HG03135 (cell line): Measurements from ENCODE around the gene CHST11.

ENCODE experiments used
- ATAC-seq: cut with Tn5 transposase; IDR thresholded peaks from one replicate; pipeline ENCODE4 v1.9.1; 2021; ENCODE audit warnings: mild to moderate bottlenecking, moderate library complexity; ENCODE audit not compliant: unreplicated experiment

CHST11 gene

GRCh38 chr12:104456417-104456949, at the start of gene CHST11:
TSS of gene CHST11 (plus strand) at chr12:104456948.
- peak; percentile 70 for ATAC-seq

- ATAC-seq: no peak
These were observed 49.3 kb upstream of the CHST11 start for GRCh38 chr12:104407438-104407837.

- no peak for ATAC-seq
These were observed 48.8 kb upstream of the CHST11 start for GRCh38 chr12:104407922-104408321.

- ATAC-seq: no peak
These were observed 46.4 kb upstream of the CHST11 start for GRCh38 chr12:104410326-104410725.

GRCh38 chr12:104410786-104411185, 46.0 kb upstream of the CHST11 start:
- no peak for ATAC-seq

- no peak for ATAC-seq
These were observed 44.7 kb upstream of the CHST11 start for GRCh38 chr12:104411826-104412641.

GRCh38 chr12:104412681-104413080, 44.1 kb upstream of the CHST11 start:
- ATAC-seq: no peak

GRCh38 chr12:104413330-104413729, 43.4 kb upstream of the CHST11 start:
- ATAC-seq: no peak

GRCh38 chr12:104414581-104415341, 42.0 kb upstream of the CHST11 start:
- ATAC-seq: no peak

- no peak for ATAC-seq
These were observed 41.3 kb upstream of the CHST11 start for GRCh38 chr12:104415342-104415980.

GRCh38 chr12:104416136-104416535, 40.6 kb upstream of the CHST11 start:
- no peak for ATAC-seq

- ATAC-seq: no peak
These were observed 40.2 kb upstream of the CHST11 start for GRCh38 chr12:104416585-104416984.

- no peak for ATAC-seq
These were observed 37.0 kb upstream of the CHST11 start for GRCh38 chr12:104419717-104420116.

- ATAC-seq: no peak
These were observed 35.9 kb upstream of the CHST11 start for GRCh38 chr12:104420868-104421267.

- ATAC-seq: no peak
These were observed 35.4 kb upstream of the CHST11 start for GRCh38 chr12:104421343-104421742.

- no peak for ATAC-seq
These were observed 34.3 kb upstream of the CHST11 start for GRCh38 chr12:104422441-104422840.

- ATAC-seq: no peak
These were observed 33.5 kb upstream of the CHST11 start for GRCh38 chr12:104423273-104423672.

- ATAC-seq: no peak
These were observed 32.9 kb upstream of the CHST11 start for GRCh38 chr12:104423809-104424208.

GRCh38 chr12:104424955-104425354, 31.8 kb upstream of the CHST11 start:
- ATAC-seq: no peak

GRCh38 chr12:104425614-104426013, 31.1 kb upstream of the CHST11 start:
- ATAC-seq: no peak

- no peak for ATAC-seq
These were observed 29.7 kb upstream of the CHST11 start for GRCh38 chr12:104426926-104427546.
